ENCODE measurements around the gene TMEFF2. TPM values are rescaled to one million over a fixed set of nuclear protein-coding genes. Genes with fewer than 3 reads are reported as not detected.

Gene TMEFF2
- total RNA-seq, 1 donor from 2014 or later: not detected

DNA sequence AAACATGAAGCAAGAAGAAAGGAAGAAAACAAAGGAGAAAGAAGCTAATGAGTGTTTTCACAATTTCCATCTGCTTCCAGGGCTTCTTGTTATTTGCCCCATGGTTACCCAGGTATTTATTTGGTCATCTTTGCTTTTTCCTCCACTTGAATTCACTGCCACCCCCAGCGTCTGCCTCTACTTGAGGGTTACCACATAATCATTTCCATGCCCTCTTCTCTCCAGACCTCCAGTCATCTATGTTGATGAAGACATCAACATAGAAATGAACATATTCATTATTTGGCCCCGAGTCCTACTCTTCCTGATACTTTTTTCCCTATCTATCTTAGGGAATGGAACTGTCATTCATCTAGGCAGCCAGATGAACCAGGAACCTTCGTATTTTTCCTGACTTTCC is 214.2 kb downstream of the TMEFF2 start:
- Histone ChIP-seq H3K9me3 (no peaks in the 10 kb centered on the region), H3K27ac (no peak overlapping the region), H3K4me3 (no peak overlapping the region), H3K27me3 (no peaks in the 10 kb centered on the region), H3K4me1 (no peaks in the 10 kb centered on the region), H3K36me3 (no peaks in the 10 kb centered on the region)
- TF ChIP-seq, protein P1, sequence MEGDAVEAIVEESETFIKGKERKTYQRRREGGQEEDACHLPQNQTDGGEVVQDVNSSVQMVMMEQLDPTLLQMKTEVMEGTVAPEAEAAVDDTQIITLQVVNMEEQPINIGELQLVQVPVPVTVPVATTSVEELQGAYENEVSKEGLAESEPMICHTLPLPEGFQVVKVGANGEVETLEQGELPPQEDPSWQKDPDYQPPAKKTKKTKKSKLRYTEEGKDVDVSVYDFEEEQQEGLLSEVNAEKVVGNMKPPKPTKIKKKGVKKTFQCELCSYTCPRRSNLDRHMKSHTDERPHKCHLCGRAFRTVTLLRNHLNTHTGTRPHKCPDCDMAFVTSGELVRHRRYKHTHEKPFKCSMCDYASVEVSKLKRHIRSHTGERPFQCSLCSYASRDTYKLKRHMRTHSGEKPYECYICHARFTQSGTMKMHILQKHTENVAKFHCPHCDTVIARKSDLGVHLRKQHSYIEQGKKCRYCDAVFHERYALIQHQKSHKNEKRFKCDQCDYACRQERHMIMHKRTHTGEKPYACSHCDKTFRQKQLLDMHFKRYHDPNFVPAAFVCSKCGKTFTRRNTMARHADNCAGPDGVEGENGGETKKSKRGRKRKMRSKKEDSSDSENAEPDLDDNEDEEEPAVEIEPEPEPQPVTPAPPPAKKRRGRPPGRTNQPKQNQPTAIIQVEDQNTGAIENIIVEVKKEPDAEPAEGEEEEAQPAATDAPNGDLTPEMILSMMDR (IDR thresholded peaks at IDR 0.05): no peak
- intact Hi-C loops (cut with DNase I): no loop called here
- DNase-seq (ENCODE audit: low spot score in 2 of 2): no peak

DNA sequence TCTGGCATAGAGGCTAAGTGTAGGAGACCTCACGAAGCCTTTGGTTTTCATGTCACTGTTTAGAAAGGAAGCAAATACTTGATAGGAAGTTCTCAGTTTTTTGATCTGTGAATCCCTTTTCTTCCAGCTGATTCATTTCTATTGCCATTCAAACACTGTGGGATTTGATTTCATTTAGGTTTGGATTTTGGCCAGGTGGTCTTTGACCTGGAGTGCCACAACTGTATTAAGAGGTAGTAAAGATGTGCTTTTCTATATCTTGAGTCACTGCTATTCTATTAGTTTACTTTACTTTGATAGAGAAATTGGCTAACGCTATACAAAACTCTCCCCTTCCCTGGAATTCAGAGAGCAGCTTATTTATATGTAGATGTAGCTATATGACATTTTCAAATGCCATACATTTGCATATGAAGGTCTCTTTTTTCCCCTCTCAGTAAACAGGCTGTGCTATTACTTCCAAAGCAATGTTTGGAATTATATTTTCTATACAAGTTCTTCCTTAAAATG is 215.5 kb downstream of the TMEFF2 start:
- H3K4me3 ChIP-seq: no peak overlapping the region
- no peaks in the 10 kb centered on the region for H3K36me3 ChIP-seq
- H3K27ac ChIP-seq: no peak overlapping the region
- DNase-seq (ENCODE audit: low spot score in 2 of 2): no peak
- TF ChIP-seq, protein P1 (IDR thresholded peaks at IDR 0.05): no peak
- intact Hi-C loops (cut with DNase I): no loop called here
- H3K4me1 ChIP-seq: no peaks in the 10 kb centered on the region
- no peaks in the 10 kb centered on the region for H3K9me3 ChIP-seq
- H3K27me3 ChIP-seq: no peaks in the 10 kb centered on the region

DNA sequence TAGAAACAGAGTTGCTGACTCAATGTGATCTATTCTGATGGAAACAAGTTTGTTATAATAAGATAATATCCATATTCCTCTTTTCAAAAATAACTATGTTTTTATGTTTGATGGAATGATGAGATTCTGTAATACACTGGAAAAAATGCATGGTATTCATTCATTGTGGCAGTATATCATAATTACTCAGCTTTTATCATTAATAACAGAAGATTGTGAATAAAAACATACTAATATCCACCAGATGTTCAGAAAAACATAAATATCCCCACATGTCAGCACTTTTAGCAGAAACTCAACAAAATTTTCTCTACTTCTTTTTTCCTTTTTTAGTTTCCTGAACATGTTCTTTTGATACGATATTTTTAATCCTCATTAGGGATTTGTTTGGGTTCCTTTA is 217.0 kb downstream of the TMEFF2 start:
- TF ChIP-seq, protein P1 (IDR thresholded peaks at IDR 0.05): no peak
- H3K27ac ChIP-seq: no peak overlapping the region
- no peaks in the 10 kb centered on the region for H3K27me3 ChIP-seq
- intact Hi-C loops (cut with DNase I): no loop called here
- no peaks in the 10 kb centered on the region for H3K4me1 ChIP-seq
- no peak overlapping the region for H3K4me3 ChIP-seq
- H3K36me3 ChIP-seq: no peaks in the 10 kb centered on the region
- no peaks in the 10 kb centered on the region for H3K9me3 ChIP-seq
- DNase-seq (ENCODE audit: low spot score in 2 of 2): no peak

DNA sequence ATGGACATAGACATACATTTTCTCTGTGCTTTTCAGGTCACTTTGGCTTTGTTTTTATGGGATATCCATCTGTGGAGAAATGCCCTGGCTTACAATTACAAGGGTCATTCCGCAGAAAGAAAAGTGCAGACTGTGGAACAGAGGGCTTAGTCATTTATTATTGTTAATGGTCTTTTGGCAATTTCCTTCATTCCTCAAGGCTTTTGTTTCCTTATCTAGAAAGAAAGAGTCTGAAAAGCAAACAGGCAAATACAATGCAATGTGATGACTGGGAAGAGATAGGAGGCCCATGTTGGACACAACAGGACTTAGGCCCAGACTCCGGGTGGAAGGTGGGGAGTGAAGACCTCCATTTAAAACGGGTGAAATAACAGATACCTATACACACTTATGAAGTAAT is 218.3 kb downstream of the TMEFF2 start:
- no peaks in the 10 kb centered on the region for H3K9me3 ChIP-seq
- TF ChIP-seq, protein P1 (IDR thresholded peaks at IDR 0.05): no peak
- H3K4me1 ChIP-seq: no peaks in the 10 kb centered on the region
- no peaks in the 10 kb centered on the region for H3K36me3 ChIP-seq
- no peak for DNase-seq (ENCODE audit: low spot score in 2 of 2)
- intact Hi-C loops (cut with DNase I): no loop called here
- H3K27me3 ChIP-seq: no peaks in the 10 kb centered on the region
- H3K4me3 ChIP-seq: no peak overlapping the region
- H3K27ac ChIP-seq: no peak overlapping the region

DNA sequence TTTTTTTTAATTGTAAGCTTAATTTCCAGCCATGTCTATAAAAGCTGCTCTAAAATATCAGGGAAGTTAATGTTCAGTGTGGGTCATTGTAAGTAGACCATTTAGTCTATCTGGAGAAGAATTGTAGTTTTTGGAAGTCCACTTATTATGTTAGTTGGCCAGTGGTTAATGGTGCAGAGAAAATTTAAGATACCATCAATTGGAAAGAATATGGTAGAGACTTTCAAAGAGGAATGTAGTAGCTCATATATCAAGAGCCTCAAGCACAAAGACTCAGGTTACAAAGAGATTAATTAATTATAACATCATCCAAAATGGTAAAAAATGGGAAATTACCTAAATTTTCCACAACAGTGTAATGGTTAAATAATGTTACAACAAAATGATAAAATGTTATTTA is 220.1 kb downstream of the TMEFF2 start:
- intact Hi-C loops (cut with DNase I): no loop called here

More for the DNA sequence above, 220.1 kb downstream of the TMEFF2 start:
- Histone ChIP-seq H3K4me3 (no peak overlapping the region), H3K27ac (no peak overlapping the region), H3K27me3 (no peaks in the 10 kb centered on the region), H3K36me3 (no peaks in the 10 kb centered on the region), H3K4me1 (no peaks in the 10 kb centered on the region), H3K9me3 (no peaks in the 10 kb centered on the region)
- TF ChIP-seq, protein P1 (IDR thresholded peaks at IDR 0.05): no peak
- no peak for DNase-seq (ENCODE audit: low spot score in 2 of 2)
